ENCODE data around the gene CATSPERB. TPM values are rescaled to one million over a fixed set of nuclear protein-coding genes. Genes with fewer than 3 reads are reported as not detected.
"Not testable (repeated sequence)": the region's sequence is repeated elsewhere in the genome, so short reads cannot be mapped to it uniquely, and the experiment has no call there.

CATSPERB gene
- total RNA-seq, 1 donor from 2014 or later, result 14.9 TPM

DNA sequence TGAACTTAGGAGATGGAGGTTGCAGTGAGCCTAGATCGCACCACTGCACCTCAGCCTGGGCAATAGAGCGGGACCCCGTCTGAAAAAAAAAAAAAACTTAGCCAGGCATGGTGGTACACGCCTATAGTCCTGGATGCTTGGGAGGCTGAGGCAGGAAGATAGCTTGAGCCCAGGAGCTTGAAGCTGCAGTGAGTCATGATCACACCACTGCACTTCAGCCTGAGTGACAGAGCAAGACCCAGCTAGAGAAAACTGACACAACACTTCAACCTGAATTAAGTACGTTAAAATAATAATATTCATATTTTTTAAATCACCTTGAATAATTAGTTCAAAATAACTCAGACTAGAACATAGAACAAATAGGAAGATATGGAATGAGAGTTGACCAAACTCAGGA is 5.7 kb upstream of the CATSPERB start:
- intact Hi-C loops (cut with micrococcal nuclease), result no loop called here

GRCh38 chr14:91732859-91733477 is 1.1 kb upstream of the CATSPERB start:
- intact Hi-C loops (cut with micrococcal nuclease), result no loop called here

GRCh38 chr14:91732439-91732838 is 553 bp upstream of the CATSPERB start:
- intact Hi-C loops (cut with micrococcal nuclease), result no loop called here

- intact Hi-C loops (cut with micrococcal nuclease), result no loop called here
These were observed 868 bp downstream of the CATSPERB start for GRCh38 chr14:91731018-91731417.

- intact Hi-C loops (cut with micrococcal nuclease), result no loop called here
These were observed 2.1 kb downstream of the CATSPERB start for GRCh38 chr14:91729756-91730155.

GRCh38 chr14:91728616-91729183 is 3.2 kb downstream of the CATSPERB start:
- intact Hi-C loops (cut with micrococcal nuclease), result no loop called here

GRCh38 chr14:91727121-91727520 is 4.8 kb downstream of the CATSPERB start:
- intact Hi-C loops (cut with micrococcal nuclease), result no loop called here

DNA sequence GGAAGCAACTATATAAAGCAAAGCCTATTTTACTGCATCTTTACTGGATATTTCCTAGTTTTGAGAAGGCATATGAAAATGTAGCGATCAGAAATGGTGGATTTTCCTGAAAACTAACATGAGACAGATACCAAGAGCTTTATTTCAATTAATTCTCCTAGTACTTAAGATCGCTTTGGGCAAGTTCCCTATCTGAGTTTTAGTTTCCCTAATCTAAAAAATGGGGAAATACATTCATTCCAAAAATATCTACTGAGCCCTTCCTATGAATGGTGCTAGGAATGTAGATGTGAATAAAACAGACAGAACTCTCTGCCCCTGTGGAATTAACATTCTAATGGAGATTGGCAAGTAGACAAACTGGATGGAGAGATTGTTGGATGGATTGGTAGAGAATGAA is 8.4 kb downstream of the CATSPERB start:
- intact Hi-C loops (cut with micrococcal nuclease), result no loop called here

DNA sequence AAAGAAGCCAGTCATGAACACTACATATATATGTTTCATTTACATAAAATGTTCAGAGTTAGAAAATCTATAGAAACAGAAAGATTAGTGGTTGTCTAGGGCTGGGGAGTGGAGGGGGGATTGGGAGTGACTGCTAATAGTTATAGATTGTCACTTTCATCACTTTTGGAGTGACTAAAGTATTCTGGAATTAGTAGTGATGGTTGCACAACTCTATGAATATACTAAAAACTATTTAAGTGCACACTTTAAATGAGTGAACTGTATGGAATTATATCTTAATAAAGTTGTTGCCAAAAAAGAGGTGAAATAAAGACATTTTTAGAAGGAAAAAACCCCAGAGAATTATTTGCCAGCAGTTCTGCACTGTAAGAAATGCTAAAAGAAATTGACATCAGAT is 9.5 kb downstream of the CATSPERB start:
- intact Hi-C loops (cut with micrococcal nuclease), result no loop called here

- intact Hi-C loops (cut with micrococcal nuclease), result no loop called here
These were observed 12.0 kb downstream of the CATSPERB start for GRCh38 chr14:91719839-91720238.

DNA sequence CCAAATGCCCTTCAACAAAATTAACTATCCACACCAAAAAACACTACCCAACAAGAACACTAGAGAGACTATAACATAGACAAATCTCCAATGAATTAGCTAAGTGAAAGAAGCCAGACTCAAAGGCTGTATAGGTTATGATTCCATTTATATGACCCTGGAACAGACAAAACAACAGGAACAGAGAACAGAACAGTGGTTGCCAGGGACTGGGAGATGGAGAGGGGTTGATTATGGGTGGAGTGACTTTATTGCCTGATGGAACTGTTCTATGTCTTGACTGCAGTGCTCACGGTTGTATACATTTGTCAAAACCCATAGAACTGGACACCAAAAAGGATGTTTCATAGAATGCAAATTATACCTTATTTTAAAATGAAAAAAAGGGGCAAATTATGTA is 14.9 kb downstream of the CATSPERB start:
- intact Hi-C loops (cut with micrococcal nuclease), result no loop called here

DNA sequence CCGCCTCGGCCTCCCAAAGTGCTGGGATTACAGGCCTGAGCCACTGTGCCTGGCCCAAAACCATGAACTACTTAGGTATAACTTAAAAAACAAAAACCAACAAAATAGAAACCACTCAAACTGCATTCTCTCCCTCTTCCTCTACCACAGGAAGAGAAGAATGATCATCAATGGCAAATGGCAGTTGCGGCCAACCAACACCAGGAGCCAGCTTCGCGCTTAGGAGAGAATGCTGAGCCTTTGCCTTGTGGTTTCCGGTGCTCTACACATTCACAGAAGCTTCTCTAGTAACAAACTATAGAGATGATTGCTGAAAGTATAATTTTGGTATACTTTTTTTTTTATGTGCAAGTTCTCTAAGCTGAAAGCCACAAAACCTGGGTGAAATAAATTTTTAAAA is 17.1 kb downstream of the CATSPERB start:
- intact Hi-C loops (cut with micrococcal nuclease), result loop anchor here (1.0 to 2.0 kb wide), 2 partner anchors 32 to 196 kb away; no protein-coding TSS in a partner anchor

DNA sequence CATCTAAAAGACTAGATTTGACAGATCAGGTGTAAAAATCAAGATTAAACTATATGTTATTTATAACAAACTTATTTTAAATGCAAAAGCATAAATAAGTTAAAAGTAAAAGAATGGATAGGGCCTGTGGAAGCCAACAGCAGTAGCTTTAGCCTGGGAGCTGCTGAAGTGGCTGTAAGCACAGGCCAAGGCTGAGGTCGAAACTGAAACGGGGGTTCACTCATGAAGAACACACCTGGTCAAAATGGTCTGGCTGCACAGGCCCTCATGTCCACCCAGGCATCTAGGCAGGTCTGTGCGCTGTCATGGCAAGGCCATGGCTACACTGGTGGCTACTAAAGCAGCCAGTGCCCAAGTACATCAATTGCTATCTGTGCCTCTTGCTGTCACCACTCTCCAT is 23.1 kb downstream of the CATSPERB start:
- intact Hi-C loops (cut with micrococcal nuclease), result no loop called here

GRCh38 chr14:91706996-91707395 is 24.9 kb downstream of the CATSPERB start:
- intact Hi-C loops (cut with micrococcal nuclease), result no loop called here

DNA sequence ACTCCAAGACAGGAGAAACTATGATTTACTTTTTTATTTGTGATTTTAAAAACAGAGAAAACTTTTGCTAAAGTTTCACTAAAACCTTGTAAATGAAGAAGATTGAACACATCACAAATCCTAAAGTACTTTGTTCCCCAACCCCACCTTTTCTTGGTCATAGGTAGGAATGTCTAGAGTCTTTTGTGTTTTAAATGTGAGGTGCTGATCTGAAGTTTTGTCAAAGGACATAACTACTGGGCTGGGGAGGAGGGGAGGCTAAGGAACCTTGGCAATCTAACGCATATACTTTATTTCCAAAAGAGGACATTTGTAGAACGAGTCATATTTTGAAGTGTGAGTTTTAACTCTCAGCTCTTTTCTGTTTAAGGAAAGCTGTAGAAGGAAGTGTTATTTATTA is 37.2 kb downstream of the CATSPERB start:
- intact Hi-C loops (cut with micrococcal nuclease), result no loop called here

DNA sequence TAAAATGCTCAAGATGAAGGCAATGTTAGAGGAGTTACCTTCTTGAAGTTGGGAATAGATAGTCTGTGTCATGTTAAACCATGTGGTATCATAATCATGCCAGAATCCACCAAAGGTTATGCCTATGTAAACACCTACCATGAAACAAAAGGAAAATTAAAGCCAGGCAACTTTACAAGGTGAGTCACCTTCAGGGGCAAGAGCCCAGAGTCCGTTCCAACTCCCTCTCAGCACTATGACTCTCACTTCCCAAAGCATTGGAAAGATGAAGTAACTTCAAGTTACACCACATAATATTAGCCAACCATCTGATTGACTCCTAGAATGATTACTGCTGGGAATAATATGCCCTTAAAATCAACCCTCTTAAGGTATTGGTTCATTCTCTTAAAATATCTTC is 38.5 kb downstream of the CATSPERB start:
- intact Hi-C loops (cut with micrococcal nuclease), result no loop called here

GRCh38 chr14:91692075-91692474 is 39.8 kb downstream of the CATSPERB start:
- intact Hi-C loops (cut with micrococcal nuclease), result no loop called here

DNA sequence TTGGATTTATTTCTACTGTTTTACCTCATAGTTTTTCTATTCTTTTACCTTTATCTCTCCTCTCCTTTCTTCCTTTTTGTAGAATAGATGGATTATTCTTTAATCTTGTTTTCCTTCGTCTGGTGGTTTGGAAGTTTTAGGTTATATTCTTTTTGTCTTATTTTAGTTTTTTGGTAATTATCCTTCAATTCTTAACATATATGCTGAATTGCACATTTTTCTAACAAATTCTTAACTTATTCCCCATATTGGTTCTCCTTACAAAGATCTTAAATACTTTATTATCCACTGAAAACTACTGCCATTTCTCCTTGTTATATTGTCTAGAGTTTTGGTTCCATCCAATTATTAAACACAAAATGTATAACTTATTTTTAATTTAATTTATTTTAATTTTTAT is 42.3 kb downstream of the CATSPERB start:
- intact Hi-C loops (cut with micrococcal nuclease), result no loop called here

DNA sequence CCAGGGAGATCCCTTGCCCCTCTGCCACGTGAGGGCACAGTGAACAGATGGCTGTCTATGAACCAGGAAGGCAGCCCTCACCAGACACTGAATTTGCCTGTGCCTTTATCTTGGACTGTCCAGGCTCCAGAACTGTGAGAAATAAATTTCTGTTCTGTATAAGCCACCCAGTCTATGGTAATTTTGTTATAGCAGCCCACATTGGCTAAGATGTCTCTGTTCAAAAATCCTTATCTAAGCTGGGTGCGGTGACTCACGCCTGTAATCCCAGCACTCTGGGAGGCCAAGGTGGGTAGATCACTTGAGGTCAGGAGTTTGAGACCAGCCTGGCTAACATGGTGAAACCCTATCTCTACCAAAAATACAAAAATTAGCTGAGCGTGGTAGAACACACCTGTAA is 44.5 kb downstream of the CATSPERB start:
- intact Hi-C loops (cut with micrococcal nuclease), result not testable (repeated sequence)

DNA sequence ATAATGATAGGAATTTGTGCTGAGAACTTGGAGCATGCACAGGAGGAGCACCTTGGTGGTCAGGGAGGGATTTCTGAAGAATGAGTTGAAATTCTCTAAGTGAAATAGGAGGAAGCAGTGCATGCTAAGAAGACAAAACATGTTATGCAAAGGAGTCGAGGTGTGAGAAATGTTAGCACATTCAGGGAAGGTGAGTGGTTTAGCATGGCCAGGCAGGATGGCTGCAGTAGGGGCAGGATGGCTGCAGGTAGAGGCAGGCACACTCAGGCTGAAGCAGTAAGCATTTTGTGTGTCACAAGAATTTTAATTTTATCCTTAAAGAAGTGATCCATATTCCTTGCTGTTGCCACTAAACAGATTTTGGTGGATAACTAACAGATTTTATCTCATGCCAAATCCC is 46.3 kb downstream of the CATSPERB start:
- intact Hi-C loops (cut with micrococcal nuclease), result no loop called here

DNA sequence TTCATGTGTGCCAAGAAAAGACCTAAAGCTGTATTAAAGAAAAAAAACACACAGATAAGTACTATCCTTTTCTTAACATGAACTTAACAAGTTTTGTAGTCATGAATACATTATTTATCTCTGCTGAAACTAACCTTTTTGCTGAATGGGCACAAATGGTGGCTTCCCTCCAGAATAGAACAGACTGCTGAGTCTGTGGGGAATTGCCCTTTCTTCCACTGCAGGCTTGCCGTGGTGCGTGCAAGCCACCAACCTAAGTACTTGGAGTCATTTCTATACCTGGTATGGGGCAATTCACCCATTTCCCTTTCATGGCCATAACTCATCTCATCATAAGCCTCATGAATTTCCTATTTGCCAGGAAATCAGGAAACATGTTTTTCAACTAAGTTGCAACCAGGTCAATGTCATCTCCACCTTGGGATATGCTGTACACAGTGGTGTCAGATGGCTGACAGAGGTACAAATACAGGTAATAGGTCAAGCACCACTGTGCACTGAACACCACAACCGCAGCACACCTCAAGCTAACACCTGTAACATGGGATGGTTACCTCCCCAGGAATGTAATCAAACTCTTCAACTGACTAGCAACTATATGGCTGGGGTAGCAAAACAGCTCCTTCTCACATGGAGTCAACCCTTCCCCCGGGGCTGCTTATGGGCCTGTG is 49.9 kb downstream of the CATSPERB start:
- intact Hi-C loops (cut with micrococcal nuclease), result loop anchor here (2.0 kb wide), 1 partner anchor 33 kb away; no protein-coding TSS in a partner anchor

- intact Hi-C loops (cut with micrococcal nuclease), result no loop called here
These were observed 50.8 kb downstream of the CATSPERB start for GRCh38 chr14:91681118-91681517.

DNA sequence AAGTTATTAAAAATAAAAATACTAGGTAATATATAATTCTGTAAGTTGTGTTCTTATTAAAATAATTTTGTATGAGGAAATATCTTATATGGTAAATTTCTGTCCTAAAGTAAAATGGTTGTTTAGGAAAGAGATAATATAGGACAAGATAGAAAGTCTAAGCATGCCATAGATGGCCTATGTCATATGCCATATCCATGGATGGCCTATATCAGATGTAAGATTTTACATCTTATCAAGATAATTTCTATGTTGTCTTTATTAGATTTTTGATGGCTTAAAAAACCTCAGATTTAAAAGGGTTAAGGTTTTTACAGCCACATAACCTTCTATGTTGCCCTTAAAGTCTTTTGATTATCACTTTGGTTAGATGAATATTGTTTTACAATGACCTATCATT is 52.6 kb downstream of the CATSPERB start:
- intact Hi-C loops (cut with micrococcal nuclease), result no loop called here

All from T-helper 1 cell treated with Interleukin-12 subunit alpha and Interleukin-12 subunit beta and Interleukin-4 antibody, amounts not matched to agents 30 ng/mL and 1 ng/mL, for 36 hours (primary cell).